ENCODE results near the gene CSTF3. TPM values are rescaled to one million over a fixed set of nuclear protein-coding genes. Genes with fewer than 3 reads are reported as not detected.

The CSTF3 gene
- total and polyA plus RNA-seq, 10 of the 15 experiments (the other 5 are each of a cell fraction or from before 2014, with no cell fraction given), result 25.4 to 63.5 (median 49.5) TPM

DNA sequence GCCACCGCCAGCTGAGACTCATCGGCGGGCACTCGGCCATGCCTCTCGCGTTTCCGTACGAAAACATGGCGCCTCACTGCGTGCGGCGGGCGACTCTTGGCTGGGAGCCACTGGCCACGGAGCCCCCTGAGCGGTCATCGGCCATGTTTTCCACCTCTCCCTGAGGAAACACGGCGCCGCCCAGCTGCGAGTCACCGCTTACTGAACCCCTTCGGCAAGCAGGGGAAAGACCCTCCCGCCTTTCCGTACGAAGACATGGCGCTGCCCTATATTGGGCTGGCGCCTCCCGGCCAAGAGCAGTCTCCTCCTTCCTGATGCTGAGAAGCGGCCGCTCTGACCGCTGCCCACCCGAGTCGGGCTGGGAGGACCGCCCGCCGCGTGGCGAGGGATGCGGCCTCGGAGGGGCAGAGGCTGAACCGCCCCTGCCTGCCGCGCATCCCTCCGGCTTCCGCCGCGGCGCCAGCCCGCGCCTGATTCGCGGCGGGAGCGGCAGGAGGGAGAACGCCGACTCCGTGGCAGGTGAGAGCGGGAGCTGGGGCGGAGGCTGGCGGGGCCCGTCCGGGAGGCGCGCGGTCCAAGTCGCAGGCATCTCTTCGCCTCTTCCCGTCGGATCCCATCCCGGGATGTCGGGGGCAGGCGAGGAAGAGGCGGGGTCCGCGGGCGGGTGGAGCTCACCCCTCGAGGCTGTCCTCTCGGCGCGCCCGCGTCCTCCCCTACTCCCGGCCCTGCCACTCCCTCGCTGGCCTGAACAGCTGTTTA lies 121.8 kb downstream of the CSTF3 start, which contains the start of gene TCP11L1 (continued):
- TF ChIP-seq, protein P1, sequence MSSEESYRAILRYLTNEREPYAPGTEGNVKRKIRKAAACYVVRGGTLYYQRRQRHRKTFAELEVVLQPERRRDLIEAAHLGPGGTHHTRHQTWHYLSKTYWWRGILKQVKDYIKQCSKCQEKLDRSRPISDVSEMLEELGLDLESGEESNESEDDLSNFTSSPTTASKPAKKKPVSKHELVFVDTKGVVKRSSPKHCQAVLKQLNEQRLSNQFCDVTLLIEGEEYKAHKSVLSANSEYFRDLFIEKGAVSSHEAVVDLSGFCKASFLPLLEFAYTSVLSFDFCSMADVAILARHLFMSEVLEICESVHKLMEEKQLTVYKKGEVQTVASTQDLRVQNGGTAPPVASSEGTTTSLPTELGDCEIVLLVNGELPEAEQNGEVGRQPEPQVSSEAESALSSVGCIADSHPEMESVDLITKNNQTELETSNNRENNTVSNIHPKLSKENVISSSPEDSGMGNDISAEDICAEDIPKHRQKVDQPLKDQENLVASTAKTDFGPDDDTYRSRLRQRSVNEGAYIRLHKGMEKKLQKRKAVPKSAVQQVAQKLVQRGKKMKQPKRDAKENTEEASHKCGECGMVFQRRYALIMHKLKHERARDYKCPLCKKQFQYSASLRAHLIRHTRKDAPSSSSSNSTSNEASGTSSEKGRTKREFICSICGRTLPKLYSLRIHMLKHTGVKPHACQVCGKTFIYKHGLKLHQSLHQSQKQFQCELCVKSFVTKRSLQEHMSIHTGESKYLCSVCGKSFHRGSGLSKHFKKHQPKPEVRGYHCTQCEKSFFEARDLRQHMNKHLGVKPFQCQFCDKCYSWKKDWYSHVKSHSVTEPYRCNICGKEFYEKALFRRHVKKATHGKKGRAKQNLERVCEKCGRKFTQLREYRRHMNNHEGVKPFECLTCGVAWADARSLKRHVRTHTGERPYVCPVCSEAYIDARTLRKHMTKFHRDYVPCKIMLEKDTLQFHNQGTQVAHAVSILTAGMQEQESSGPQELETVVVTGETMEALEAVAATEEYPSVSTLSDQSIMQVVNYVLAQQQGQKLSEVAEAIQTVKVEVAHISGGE (CRISPR knock-in tag; IDR thresholded peaks at IDR 0.05), result no peak
- TF ChIP-seq NR2C2 (IDR thresholded peaks at IDR 0.05; ENCODE audit: borderline replicate concordance, control insufficient read depth, insufficient read length, low read depth), result no peak
- no peak for TF ChIP-seq HDGF (IDR thresholded peaks at IDR 0.05)
- TF ChIP-seq, protein P2, sequence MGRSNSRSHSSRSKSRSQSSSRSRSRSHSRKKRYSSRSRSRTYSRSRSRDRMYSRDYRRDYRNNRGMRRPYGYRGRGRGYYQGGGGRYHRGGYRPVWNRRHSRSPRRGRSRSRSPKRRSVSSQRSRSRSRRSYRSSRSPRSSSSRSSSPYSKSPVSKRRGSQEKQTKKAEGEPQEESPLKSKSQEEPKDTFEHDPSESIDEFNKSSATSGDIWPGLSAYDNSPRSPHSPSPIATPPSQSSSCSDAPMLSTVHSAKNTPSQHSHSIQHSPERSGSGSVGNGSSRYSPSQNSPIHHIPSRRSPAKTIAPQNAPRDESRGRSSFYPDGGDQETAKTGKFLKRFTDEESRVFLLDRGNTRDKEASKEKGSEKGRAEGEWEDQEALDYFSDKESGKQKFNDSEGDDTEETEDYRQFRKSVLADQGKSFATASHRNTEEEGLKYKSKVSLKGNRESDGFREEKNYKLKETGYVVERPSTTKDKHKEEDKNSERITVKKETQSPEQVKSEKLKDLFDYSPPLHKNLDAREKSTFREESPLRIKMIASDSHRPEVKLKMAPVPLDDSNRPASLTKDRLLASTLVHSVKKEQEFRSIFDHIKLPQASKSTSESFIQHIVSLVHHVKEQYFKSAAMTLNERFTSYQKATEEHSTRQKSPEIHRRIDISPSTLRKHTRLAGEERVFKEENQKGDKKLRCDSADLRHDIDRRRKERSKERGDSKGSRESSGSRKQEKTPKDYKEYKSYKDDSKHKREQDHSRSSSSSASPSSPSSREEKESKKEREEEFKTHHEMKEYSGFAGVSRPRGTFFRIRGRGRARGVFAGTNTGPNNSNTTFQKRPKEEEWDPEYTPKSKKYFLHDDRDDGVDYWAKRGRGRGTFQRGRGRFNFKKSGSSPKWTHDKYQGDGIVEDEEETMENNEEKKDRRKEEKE (IDR thresholded peaks at IDR 0.05), result no peak
- TF ChIP-seq MEF2A (IDR thresholded peaks at IDR 0.05; ENCODE audit: insufficient read depth, low read depth, low read length), result no peak
- TF ChIP-seq, protein P3, sequence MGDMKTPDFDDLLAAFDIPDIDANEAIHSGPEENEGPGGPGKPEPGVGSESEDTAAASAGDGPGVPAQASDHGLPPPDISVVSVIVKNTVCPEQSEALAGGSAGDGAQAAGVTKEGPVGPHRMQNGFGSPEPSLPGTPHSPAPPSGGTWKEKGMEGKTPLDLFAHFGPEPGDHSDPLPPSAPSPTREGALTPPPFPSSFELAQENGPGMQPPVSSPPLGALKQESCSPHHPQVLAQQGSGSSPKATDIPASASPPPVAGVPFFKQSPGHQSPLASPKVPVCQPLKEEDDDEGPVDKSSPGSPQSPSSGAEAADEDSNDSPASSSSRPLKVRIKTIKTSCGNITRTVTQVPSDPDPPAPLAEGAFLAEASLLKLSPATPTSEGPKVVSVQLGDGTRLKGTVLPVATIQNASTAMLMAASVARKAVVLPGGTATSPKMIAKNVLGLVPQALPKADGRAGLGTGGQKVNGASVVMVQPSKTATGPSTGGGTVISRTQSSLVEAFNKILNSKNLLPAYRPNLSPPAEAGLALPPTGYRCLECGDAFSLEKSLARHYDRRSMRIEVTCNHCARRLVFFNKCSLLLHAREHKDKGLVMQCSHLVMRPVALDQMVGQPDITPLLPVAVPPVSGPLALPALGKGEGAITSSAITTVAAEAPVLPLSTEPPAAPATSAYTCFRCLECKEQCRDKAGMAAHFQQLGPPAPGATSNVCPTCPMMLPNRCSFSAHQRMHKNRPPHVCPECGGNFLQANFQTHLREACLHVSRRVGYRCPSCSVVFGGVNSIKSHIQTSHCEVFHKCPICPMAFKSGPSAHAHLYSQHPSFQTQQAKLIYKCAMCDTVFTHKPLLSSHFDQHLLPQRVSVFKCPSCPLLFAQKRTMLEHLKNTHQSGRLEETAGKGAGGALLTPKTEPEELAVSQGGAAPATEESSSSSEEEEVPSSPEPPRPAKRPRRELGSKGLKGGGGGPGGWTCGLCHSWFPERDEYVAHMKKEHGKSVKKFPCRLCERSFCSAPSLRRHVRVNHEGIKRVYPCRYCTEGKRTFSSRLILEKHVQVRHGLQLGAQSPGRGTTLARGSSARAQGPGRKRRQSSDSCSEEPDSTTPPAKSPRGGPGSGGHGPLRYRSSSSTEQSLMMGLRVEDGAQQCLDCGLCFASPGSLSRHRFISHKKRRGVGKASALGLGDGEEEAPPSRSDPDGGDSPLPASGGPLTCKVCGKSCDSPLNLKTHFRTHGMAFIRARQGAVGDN (IDR thresholded peaks at IDR 0.05), result no peak
- TF ChIP-seq, protein P4, sequence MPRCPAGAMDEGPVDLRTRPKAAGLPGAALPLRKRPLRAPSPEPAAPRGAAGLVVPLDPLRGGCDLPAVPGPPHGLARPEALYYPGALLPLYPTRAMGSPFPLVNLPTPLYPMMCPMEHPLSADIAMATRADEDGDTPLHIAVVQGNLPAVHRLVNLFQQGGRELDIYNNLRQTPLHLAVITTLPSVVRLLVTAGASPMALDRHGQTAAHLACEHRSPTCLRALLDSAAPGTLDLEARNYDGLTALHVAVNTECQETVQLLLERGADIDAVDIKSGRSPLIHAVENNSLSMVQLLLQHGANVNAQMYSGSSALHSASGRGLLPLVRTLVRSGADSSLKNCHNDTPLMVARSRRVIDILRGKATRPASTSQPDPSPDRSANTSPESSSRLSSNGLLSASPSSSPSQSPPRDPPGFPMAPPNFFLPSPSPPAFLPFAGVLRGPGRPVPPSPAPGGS (IDR thresholded peaks at IDR 0.05; ENCODE audit: borderline replicate concordance, insufficient read depth, low read depth, low read length, poor library complexity, severe bottlenecking), result no peak
- no peak for TF ChIP-seq MYB (IDR thresholded peaks at IDR 0.05; ENCODE audit: borderline replicate concordance, low read depth, low read length)
- TF ChIP-seq, protein P5, sequence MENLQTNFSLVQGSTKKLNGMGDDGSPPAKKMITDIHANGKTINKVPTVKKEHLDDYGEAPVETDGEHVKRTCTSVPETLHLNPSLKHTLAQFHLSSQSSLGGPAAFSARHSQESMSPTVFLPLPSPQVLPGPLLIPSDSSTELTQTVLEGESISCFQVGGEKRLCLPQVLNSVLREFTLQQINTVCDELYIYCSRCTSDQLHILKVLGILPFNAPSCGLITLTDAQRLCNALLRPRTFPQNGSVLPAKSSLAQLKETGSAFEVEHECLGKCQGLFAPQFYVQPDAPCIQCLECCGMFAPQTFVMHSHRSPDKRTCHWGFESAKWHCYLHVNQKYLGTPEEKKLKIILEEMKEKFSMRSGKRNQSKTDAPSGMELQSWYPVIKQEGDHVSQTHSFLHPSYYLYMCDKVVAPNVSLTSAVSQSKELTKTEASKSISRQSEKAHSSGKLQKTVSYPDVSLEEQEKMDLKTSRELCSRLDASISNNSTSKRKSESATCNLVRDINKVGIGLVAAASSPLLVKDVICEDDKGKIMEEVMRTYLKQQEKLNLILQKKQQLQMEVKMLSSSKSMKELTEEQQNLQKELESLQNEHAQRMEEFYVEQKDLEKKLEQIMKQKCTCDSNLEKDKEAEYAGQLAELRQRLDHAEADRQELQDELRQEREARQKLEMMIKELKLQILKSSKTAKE (IDR thresholded peaks at IDR 0.05; ENCODE audit: low read depth, poor library complexity, severe bottlenecking), result no peak
- no peak for TF ChIP-seq ZZZ3 (IDR thresholded peaks at IDR 0.05; ENCODE audit: control insufficient read depth, insufficient read length, low read depth)

Data from GM12878 (cell line).